Neuronal stem cell (in vitro differentiated cells): ENCODE data around the gene NHLRC3.

Source experiments
- DNase-seq: peaks from one replicate; pipeline ENCODE4 v3.0.0-alpha.2; 2013; ENCODE audit warnings: low spot score
- H2AFZ ChIP-seq: one replicate; pipeline ENCODE4 v1.6.1; 2013; ENCODE audit warnings: mild to moderate bottlenecking, low read length, inconsistent platforms
- H2AK5ac ChIP-seq: 2 replicates; pipeline ENCODE4 v1.6.1; 2013; ENCODE audit warnings: low read depth, mild to moderate bottlenecking, inconsistent platforms, low read length, moderate library complexity, mixed read lengths
- H2BK120ac ChIP-seq: 2 replicates; pipeline ENCODE4 v1.6.1; 2013; ENCODE audit warnings: low read depth, mild to moderate bottlenecking, inconsistent platforms, low read length, moderate library complexity, mixed read lengths
- H2BK12ac ChIP-seq: one replicate; pipeline ENCODE4 v1.6.1; 2013; ENCODE audit warnings: low read length, inconsistent platforms
- H2BK15ac ChIP-seq: 2 replicates; pipeline ENCODE4 v1.6.1; 2013; ENCODE audit warnings: mild to moderate bottlenecking, low read length, inconsistent platforms, mixed read lengths
- H2BK5ac ChIP-seq: one replicate; pipeline ENCODE4 v1.6.1; 2013; ENCODE audit warnings: inconsistent platforms, mild to moderate bottlenecking, low read length, moderate library complexity
- H3K14ac ChIP-seq: one replicate; pipeline ENCODE4 v1.6.1; 2013; ENCODE audit warnings: low read length, inconsistent platforms
- H3K18ac ChIP-seq: 2 replicates; pipeline ENCODE4 v1.6.1; 2013; ENCODE audit warnings: low read length, inconsistent platforms
- H3K23ac ChIP-seq: 2 replicates; pipeline ENCODE4 v1.6.1; 2013; ENCODE audit warnings: low read depth, mild to moderate bottlenecking, mixed read lengths, low read length, inconsistent platforms; ENCODE audit not compliant: poor library complexity
- H3K27ac ChIP-seq: replicated peaks from 3 replicates; pipeline ENCODE4 v1.5.1; 2013; ENCODE audit warnings: low read length, inconsistent platforms
- H3K27me3 ChIP-seq, 3 experiments: 2 replicates each; pipeline ENCODE4 v1.6.1; 2013; ENCODE audit warnings: low read length in 3 of 3, mild to moderate bottlenecking in 2 of 3, inconsistent platforms in 1 of 3, low read depth in 1 of 3, mixed read lengths in 1 of 3, moderate library complexity in 1 of 3; ENCODE audit not compliant: control insufficient read depth in 3 of 3, insufficient read depth in 3 of 3
- H3K36me3 ChIP-seq, 2 donors: replicated peaks in 1 of 2; 2 replicates each; pipeline ENCODE4 v1.6.1; 2013; ENCODE audit warnings: low read length in 2 of 2; ENCODE audit not compliant: control insufficient read depth in 2 of 2, insufficient read depth in 2 of 2
- H3K4ac ChIP-seq: 2 replicates; pipeline ENCODE4 v1.6.1; 2013; ENCODE audit warnings: inconsistent platforms, mild to moderate bottlenecking, low read length, moderate library complexity
- H3K4me1 ChIP-seq, 2 donors: 1 replicate in 1 of 2; 2 replicates in 1 of 2; pipeline ENCODE4 v1.6.1; 2013; ENCODE audit warnings: low read length in 2 of 2, low read depth in 1 of 2; ENCODE audit not compliant: control insufficient read depth in 2 of 2, insufficient read depth in 1 of 2
- H3K4me2 ChIP-seq: one replicate; pipeline ENCODE4 v1.6.1; 2013; ENCODE audit warnings: mild to moderate bottlenecking, low read length, inconsistent platforms; ENCODE audit not compliant: insufficient read depth, poor library complexity, severe bottlenecking
- H3K4me3 ChIP-seq, 2 donors: 2 replicates each; pipeline ENCODE4 v1.5.1; 2013; ENCODE audit warnings: low read length in 2 of 2, mild to moderate bottlenecking in 2 of 2, inconsistent platforms in 1 of 2, moderate library complexity in 1 of 2
- H3K79me1 ChIP-seq: one replicate; pipeline ENCODE4 v1.6.1; 2013; ENCODE audit warnings: low read depth, mild to moderate bottlenecking, inconsistent platforms, low read length, moderate library complexity
- H3K9ac ChIP-seq: one replicate; pipeline ENCODE4 v1.6.1; 2013; ENCODE audit warnings: mild to moderate bottlenecking, low read depth, low read length, inconsistent platforms; ENCODE audit not compliant: poor library complexity
- H3K9me3 ChIP-seq, 2 donors: replicated peaks in 1 of 2; 2 replicates each; pipeline versions ENCODE3 to v1.6.1; 2013; ENCODE audit warnings: low read length in 2 of 2, mild to moderate bottlenecking in 2 of 2, inconsistent platforms in 1 of 2, low read depth in 1 of 2, mixed read lengths in 1 of 2, moderate library complexity in 1 of 2; ENCODE audit not compliant: control insufficient read depth in 2 of 2, insufficient read depth in 1 of 2
- H4K8ac ChIP-seq: one replicate; pipeline ENCODE4 v1.6.1; 2013; ENCODE audit warnings: low read depth, mild to moderate bottlenecking, inconsistent platforms, low read length, moderate library complexity
- H4K91ac ChIP-seq: one replicate; pipeline ENCODE4 v1.6.1; 2013; ENCODE audit warnings: low read length, low read depth, mild to moderate bottlenecking, inconsistent platforms; ENCODE audit not compliant: poor library complexity
- WGBS, 2 donors: extraction: QIAGEN DNeasy Blood & Tissue Kit; methylation state at CpG; one replicate each; pipeline ENCODE4 v1.1.7; 2013; ENCODE audit warnings: missing lambda C conversion rate in 2 of 2, mixed read lengths in 1 of 2; ENCODE audit not compliant: insufficient read length in 2 of 2, insufficient replicate concordance in 1 of 2; ENCODE audit errors: extremely low coverage in 2 of 2; 5-methylcytosine and 5-hydroxymethylcytosine counted together

The NHLRC3 gene

DNA sequence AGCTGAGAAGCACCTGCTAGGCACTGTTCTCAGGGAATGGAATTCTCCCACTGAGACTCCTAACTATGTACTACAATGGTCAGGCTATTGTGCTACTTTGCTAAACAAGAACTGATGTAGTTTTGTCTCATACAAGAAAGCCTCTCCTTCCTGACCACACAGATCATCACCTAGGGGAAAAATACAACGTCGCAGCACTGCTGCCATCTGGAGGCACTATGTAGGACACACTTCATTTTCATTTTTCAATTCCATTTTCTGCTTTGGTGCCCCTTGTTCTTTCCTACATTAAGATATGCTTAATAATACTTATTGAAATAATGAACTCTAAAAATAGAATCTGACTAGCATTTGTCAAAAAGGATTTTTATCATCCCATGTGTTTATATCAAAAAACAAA lies 21.5 kb upstream of the NHLRC3 start:
- no peaks in the 10 kb centered on the region for H3K79me1 ChIP-seq
- H3K4me2 ChIP-seq = no peak overlapping the region
- H3K27me3 ChIP-seq = no peaks in the 10 kb centered on the region
- H4K91ac ChIP-seq = no peak overlapping the region
- H3K27ac ChIP-seq = no peak overlapping the region
- H4K8ac ChIP-seq = no peak overlapping the region
- H3K18ac ChIP-seq = no peak overlapping the region
- H3K36me3 ChIP-seq = peaks cover 29 to 99% of the 10 kb centered on the region in 2 donors
- no peak overlapping the region for H2AK5ac ChIP-seq
- H3K14ac ChIP-seq = no peak overlapping the region
- peaks cover 0 to 1% of the 10 kb centered on the region in 2 donors for H3K4me1 ChIP-seq
- H2AFZ ChIP-seq = no peak overlapping the region
- no peak overlapping the region for H3K4me3 ChIP-seq
- H3K23ac ChIP-seq = no peak overlapping the region
- H2BK12ac ChIP-seq = no peak overlapping the region
- WGBS, 2 donors = no CpG with 5 or more reads among the region's 2 CpGs
- H2BK5ac ChIP-seq = no peak overlapping the region
- DNase-seq = peak; percentile 42
- no peak overlapping the region for H2BK15ac ChIP-seq
- H3K9ac ChIP-seq = no peak overlapping the region
- H2BK120ac ChIP-seq = no peak overlapping the region
- H3K4ac ChIP-seq = no peak overlapping the region
- no peaks in the 10 kb centered on the region for H3K9me3 ChIP-seq

DNA sequence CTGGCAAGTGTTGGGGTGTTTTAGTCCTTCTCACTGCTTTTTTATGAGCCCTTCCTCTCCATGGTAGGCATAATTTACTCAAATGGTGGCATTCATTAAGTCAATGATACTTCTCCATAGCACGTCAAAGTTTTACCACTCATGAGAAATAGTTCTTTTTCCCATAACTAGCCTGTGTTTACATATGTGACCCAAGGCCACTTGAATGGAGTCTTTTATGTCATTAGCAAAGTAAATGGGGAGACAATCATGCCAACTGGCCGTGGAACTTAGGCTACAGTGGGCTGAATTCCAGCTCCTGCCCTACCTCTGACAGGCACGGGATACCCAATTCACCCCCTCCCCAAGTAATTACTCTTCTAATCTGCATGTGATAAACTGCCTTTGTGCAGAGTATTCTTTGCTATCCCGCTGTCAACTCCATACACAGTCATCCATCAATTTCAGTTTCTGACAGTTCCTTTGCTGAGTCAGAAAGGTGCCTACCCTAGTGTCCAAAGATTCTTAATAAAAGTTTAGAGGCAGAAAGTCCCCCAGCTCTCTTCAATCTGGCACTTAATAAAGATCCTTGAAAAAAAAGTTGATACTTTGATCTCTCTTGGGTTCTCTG lies 17.3 kb upstream of the NHLRC3 start:
- Histone ChIP-seq H3K9ac (no peak overlapping the region), H3K14ac (no peak overlapping the region), H4K91ac (no peak overlapping the region), H3K4me3 (no peak overlapping the region), H2AFZ (no peak overlapping the region), H3K18ac (no peak overlapping the region), H3K9me3 (no peaks in the 10 kb centered on the region), H4K8ac (no peak overlapping the region), H2BK120ac (no peak overlapping the region), H3K27ac (no peak overlapping the region), H3K23ac (no peak overlapping the region), H3K27me3 (no peaks in the 10 kb centered on the region), H3K4ac (no peak overlapping the region), H2AK5ac (no peak overlapping the region), H2BK12ac (no peak overlapping the region), H2BK15ac (no peak overlapping the region), H2BK5ac (no peak overlapping the region), H3K79me1 (no peaks in the 10 kb centered on the region), H3K36me3 (peaks cover 14 to 99% of the 10 kb centered on the region in 2 donors), H3K4me1 (peaks cover 0 to 8% of the 10 kb centered on the region in 2 donors), H3K4me2 (no peak overlapping the region)
- WGBS, 2 donors = no CpG with 5 or more reads among the region's 4 CpGs
- DNase-seq = no peak

DNA sequence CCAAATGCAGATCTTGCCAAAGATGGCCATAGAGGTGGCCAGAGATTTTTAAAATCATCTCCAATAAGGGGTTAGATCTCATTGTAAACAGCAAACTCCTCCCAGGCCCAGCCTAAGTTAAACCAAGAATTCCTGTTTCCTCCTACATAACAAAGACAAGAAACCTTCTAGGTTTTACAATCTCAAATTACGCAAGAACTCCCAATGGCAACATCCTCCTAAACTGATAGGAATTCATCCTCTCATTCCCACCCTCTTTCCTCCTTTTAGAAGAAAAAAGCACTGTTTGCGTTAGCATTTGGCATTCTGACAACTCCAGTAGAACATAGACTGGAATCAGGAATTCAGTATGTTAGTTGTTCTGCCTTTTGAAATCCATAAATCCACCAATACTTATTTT lies 14.9 kb upstream of the NHLRC3 start:
- Histone ChIP-seq H3K9ac (no peak overlapping the region), H3K4me1 (peaks cover 0 to 7% of the 10 kb centered on the region in 2 donors), H2AFZ (no peak overlapping the region), H3K27ac (no peak overlapping the region), H3K23ac (no peak overlapping the region), H2AK5ac (no peak overlapping the region), H2BK12ac (no peak overlapping the region), H3K4ac (no peak overlapping the region), H3K36me3 (peaks cover 10 to 99% of the 10 kb centered on the region in 2 donors), H4K91ac (no peak overlapping the region), H3K4me2 (no peak overlapping the region), H3K18ac (no peak overlapping the region), H2BK5ac (no peak overlapping the region), H2BK15ac (no peak overlapping the region), H3K14ac (no peak overlapping the region), H3K79me1 (no peaks in the 10 kb centered on the region), H3K4me3 (no peak overlapping the region), H2BK120ac (no peak overlapping the region), H3K9me3 (no peaks in the 10 kb centered on the region), H3K27me3 (no peaks in the 10 kb centered on the region), H4K8ac (no peak overlapping the region)
- WGBS, 2 donors = no CpG with 5 or more reads among the region's 2 CpGs
- no peak for DNase-seq

DNA sequence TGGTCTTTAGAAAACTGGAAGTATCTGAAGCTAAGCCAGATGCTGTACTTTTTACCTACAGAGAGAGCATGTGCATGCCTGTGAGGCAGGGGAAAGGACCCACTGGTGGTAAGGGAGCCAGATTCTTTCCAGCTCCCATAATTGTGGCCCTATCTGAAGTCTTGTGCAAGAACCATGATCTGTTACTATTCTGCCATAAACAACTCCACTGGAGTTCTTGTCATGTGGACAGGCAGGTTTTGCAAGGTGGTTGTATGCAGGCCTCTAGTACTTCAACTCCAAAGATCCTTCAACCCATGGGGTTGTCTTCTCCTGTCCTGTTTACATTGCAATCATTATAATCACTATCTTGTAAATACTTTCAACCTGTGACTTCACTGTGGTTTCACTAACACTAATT lies 14.5 kb upstream of the NHLRC3 start:
- Histone ChIP-seq H4K91ac (no peak overlapping the region), H3K4me2 (no peak overlapping the region)
- no peak for DNase-seq

More for the DNA sequence above, 14.5 kb upstream of the NHLRC3 start:
- no peaks in the 10 kb centered on the region for H3K9me3 ChIP-seq
- H3K18ac ChIP-seq = no peak overlapping the region
- H2BK15ac ChIP-seq = no peak overlapping the region
- no peak overlapping the region for H3K14ac ChIP-seq
- H2AFZ ChIP-seq = no peak overlapping the region
- peaks cover 0 to 7% of the 10 kb centered on the region in 2 donors for H3K4me1 ChIP-seq
- no peak overlapping the region for H3K9ac ChIP-seq
- no peak overlapping the region for H2BK12ac ChIP-seq
- H3K27me3 ChIP-seq = no peaks in the 10 kb centered on the region
- no peak overlapping the region for H3K4me3 ChIP-seq
- no peak overlapping the region for H2AK5ac ChIP-seq
- H2BK5ac ChIP-seq = no peak overlapping the region
- no peak overlapping the region for H3K27ac ChIP-seq
- H2BK120ac ChIP-seq = no peak overlapping the region
- H4K8ac ChIP-seq = no peak overlapping the region
- no peak overlapping the region for H3K23ac ChIP-seq
- peaks cover 10 to 99% of the 10 kb centered on the region in 2 donors for H3K36me3 ChIP-seq
- H3K4ac ChIP-seq = no peak overlapping the region
- H3K79me1 ChIP-seq = no peaks in the 10 kb centered on the region
